GM12874 (cell line): Measurements from ENCODE around the gene CAGE1.

Experiments
- TF ChIP-seq, protein P1 (sequence below): IDR thresholded peaks from 2 replicates; pipeline ENCODE4 v1.5.1; 2011; ENCODE audit warnings: low read depth, mild to moderate bottlenecking, control low read depth, low read length, moderate library complexity; ENCODE audit not compliant: insufficient read depth

CAGE1 gene

DNA sequence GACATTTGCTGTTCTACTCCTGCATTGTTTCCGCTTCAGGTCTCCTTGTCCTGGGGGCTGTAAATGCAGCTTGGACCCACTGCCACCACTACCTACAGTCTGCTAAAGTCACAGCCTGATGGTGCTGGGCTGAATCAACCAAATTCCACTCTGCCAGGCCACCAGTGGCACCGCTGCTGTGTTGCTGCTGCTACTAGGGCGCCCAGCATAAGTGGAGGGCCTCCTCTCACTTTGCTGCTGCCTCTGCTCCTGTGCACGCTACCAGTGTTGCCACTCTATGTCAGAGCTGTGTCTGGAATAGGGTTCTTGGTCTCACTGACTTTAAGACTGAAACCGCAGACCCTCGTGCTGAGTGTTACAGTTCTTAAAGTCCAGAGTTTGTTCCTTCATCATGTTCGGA lies 75.1 kb downstream of the CAGE1 start:
- TF ChIP-seq, protein P1, sequence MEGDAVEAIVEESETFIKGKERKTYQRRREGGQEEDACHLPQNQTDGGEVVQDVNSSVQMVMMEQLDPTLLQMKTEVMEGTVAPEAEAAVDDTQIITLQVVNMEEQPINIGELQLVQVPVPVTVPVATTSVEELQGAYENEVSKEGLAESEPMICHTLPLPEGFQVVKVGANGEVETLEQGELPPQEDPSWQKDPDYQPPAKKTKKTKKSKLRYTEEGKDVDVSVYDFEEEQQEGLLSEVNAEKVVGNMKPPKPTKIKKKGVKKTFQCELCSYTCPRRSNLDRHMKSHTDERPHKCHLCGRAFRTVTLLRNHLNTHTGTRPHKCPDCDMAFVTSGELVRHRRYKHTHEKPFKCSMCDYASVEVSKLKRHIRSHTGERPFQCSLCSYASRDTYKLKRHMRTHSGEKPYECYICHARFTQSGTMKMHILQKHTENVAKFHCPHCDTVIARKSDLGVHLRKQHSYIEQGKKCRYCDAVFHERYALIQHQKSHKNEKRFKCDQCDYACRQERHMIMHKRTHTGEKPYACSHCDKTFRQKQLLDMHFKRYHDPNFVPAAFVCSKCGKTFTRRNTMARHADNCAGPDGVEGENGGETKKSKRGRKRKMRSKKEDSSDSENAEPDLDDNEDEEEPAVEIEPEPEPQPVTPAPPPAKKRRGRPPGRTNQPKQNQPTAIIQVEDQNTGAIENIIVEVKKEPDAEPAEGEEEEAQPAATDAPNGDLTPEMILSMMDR: no peak

DNA sequence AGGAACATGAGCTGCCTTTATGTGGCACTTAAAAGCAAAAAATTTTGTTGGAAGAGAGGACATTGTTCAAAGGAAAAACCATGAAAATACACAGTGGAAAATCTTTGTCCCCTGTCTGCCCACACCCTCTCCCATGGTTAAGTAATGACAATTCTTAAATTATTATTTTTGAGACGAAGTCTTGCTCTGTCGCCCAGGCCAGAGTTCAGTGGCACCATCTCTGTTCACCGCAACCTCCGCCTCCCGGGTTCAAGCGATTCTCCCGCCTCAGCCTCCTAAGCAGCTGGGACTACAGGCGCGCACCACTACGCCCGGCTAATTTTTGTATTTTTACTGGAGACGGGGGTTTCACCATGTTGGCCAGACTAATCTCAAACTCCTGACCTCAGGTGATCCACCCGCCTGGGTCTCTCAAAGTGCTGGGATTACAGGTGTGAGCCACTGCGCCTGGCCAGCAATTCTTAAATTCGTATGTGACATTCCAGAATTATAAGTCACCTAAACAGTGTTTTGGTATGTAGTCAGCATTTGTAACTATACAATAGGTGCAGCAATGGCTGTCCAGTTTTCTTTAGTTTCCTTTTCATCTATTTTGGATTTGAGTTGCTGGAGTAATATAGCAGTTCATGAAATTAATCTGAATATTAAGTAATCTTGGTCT lies 75.9 kb downstream of the CAGE1 start:
- TF ChIP-seq, protein P1: no peak

DNA sequence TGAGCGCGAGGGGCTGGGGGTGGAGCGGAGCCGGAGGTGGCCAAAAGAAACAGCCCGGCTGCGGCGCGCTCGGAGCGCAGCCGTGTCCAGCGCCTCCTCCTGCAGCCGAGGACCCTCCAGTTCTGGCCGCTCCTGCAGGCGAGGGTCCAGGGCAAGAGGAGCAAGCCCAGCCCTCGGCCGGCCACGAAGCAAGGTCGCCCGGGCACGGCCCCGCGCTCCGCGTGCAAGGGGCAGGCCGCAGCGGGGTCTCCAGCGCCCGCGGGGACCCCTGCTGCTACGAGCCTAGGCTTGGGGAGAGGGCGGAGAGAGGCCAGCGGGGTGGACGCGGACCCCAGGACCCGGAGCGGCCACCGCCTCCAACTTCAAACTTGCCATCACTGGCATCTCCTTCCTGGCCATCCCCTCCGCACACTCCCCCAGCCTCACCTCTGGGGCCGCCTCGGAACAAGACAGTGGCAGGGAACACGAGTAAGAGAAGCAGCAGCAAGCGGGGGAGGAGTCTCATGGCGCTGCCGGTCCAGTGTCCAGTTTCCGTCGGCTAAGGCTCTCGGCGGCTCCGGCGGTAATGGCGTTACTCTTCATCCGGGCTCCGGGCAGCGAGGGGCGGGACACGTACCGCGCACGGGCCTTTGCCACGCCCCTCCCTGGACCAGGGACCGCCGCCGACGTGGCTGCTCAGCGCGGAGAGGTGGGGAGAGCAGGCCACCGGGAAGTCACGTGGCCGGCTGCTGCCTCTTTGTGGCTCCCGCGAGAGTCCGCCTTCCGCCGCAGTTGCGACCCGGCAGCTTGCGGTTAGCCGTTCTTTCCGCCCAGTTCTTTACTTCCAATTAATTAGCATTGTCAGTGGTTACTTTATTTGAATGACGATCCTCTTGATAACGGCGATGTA lies 76.7 kb downstream of the CAGE1 start, which contains the start of gene SSR1:
SSR1 (minus strand) TSS at position 584 of the 889 bp plus-strand sequence; CDS start at position 505, 79 bp downstream.
- TF ChIP-seq, protein P1: no peak

DNA sequence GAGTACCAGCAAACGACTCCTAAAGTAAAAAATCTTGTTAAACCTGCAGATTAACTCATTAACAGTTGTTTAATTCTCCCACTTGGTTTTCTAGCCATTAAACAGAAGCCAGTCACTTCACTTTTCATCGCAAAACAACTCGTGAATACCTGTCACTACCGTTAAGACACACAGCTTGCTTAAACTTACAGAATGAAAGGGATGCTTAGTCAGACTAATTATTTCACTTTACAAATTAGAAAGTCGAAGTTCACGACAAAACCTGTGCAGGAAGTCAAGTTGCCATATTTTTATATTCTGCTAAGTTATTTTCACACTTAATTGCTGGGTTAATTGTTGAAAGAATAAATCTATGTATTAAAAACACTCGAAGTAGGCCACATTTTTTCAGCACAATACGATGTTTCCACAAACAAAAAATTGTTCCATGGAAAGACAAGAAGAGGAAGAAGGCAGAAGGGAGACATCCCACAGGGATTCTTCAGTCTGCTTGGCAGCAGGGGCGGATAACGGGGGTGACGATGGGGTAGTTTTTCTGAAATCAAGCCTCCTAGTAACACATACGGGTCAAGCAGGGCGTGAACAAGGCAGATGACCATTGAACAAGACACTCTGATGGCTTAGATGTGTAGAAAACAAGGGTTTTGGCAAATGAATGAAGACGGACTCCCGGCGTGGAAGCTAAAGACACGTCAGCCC lies 77.5 kb downstream of the CAGE1 start:
- TF ChIP-seq, protein P1: no peak

DNA sequence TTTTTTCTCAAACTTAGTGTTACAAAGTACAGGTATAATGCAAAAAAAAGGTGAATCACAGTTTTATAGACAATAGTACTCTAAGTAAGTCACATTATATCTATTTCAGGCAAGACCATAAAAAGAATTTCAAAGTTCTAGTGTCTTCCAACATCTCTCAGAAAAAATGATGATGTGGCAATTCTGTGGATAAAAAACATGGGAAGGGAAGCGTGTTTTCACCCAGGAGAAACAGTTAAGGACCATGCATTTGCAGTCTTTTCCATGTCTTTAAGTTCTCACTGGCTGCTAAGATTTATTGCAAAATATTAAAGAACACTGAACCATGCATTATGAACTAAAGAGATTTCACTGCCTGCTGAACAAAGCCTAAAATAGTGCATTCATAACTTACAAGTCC lies 78.4 kb downstream of the CAGE1 start:
- TF ChIP-seq, protein P1: no peak

DNA sequence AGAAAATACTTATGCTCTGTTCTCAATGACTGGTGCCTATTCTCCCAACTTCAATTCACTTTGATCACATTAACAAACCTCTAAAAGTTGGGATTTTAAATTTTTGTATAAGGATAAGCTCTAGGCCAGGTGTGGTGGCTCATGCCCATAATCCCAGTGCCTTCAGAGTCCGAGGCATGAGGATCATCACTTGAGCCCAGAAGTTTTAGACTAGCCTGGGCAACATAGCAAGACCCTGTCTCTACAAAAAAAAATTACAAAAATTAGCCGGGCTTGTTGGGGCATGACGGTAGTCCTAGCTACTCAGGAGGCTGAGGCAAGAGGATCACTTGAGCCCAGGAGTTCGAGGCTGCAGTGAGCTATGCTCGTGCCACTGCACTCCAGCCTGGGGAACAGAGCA lies 80.5 kb downstream of the CAGE1 start:
- TF ChIP-seq, protein P1: no peak

DNA sequence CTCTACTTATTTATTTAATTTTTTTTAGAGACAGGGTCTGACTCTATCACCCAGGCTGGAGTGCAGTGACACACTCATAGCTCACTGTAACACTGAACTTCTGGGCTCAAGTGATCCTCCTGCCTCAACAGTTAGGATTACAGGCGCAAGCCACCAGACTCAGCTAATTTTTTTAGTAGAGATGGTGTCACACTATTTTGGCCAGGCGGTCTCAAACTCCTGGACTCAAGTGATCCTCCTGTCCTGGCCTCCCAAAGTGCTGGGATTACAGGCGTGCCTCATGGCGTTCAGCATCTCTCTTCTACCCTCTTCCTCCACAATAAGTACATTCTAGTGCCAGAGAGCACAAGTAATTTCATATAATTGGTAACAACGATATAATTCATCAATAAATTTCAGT lies 82.0 kb downstream of the CAGE1 start:
- TF ChIP-seq, protein P1: no peak
